Loucy (cell line): ENCODE measurements around the gene ADAT3.

Source experiments
- EZH2phosphoT487 ChIP-seq: fragments of 200-600 bp; IDR thresholded peaks from 2 replicates; pipeline ENCODE4 v1.6.1; 2018; ENCODE audit warnings: antibody characterized with exemption, mild to moderate bottlenecking, moderate library complexity, borderline replicate concordance
- TF ChIP-seq, protein P1 (sequence below): fragments of 200-600 bp; sonication (generic); conservative IDR thresholded peaks from 2 replicates; pipeline ENCODE4 v1.5.1; 2014; ENCODE audit warnings: mild to moderate bottlenecking, antibody characterized with exemption, low read length

- TF ChIP-seq, protein P1, sequence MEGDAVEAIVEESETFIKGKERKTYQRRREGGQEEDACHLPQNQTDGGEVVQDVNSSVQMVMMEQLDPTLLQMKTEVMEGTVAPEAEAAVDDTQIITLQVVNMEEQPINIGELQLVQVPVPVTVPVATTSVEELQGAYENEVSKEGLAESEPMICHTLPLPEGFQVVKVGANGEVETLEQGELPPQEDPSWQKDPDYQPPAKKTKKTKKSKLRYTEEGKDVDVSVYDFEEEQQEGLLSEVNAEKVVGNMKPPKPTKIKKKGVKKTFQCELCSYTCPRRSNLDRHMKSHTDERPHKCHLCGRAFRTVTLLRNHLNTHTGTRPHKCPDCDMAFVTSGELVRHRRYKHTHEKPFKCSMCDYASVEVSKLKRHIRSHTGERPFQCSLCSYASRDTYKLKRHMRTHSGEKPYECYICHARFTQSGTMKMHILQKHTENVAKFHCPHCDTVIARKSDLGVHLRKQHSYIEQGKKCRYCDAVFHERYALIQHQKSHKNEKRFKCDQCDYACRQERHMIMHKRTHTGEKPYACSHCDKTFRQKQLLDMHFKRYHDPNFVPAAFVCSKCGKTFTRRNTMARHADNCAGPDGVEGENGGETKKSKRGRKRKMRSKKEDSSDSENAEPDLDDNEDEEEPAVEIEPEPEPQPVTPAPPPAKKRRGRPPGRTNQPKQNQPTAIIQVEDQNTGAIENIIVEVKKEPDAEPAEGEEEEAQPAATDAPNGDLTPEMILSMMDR = no peak
- TF ChIP-seq EZH2phosphoT487 = no peak
Observed at GRCh38 chr19:1925544-1925943, 20.3 kb downstream of the ADAT3 start.
